HG03025 (cell line): ENCODE data around the gene CCL1.
"Not testable (repeated sequence)": the region's sequence is repeated elsewhere in the genome, so short reads cannot be mapped to it uniquely, and the experiment has no call there.

ENCODE experiments used
- ATAC-seq: cut with Tn5 transposase; IDR thresholded peaks from one replicate; pipeline ENCODE4 v1.9.1; 2021; ENCODE audit warnings: mild to moderate bottlenecking, moderate library complexity; ENCODE audit not compliant: unreplicated experiment, low FRiP score

CCL1 gene

DNA sequence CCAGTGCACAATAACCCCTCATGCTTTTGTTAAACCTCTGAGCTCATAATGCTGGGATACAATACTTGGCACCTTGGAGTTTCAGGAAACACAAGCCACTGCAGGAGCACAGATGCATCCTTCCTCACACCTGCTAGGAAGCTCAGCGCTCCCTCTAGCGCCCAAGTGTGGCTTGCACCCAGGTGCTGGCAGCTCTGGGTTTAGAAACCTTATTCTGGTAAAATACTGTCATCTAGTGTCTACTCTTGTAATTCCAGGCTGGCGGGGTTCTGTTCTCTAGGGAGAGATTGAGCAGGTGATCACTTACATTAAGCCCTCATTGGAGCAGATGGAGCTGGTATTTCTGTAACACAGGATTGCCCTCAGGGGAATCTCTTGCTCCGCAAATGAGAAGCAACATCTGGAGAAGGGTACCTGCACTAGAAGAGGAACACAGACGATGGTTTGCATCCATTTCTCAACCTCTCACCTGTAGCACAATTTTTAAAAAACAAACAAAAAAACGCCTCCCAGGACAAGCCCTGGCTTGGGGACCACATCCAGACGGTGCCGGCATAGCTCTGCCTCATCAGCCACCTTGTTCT, 1.5 kb downstream of the CCL1 start:
- no peak for ATAC-seq

DNA sequence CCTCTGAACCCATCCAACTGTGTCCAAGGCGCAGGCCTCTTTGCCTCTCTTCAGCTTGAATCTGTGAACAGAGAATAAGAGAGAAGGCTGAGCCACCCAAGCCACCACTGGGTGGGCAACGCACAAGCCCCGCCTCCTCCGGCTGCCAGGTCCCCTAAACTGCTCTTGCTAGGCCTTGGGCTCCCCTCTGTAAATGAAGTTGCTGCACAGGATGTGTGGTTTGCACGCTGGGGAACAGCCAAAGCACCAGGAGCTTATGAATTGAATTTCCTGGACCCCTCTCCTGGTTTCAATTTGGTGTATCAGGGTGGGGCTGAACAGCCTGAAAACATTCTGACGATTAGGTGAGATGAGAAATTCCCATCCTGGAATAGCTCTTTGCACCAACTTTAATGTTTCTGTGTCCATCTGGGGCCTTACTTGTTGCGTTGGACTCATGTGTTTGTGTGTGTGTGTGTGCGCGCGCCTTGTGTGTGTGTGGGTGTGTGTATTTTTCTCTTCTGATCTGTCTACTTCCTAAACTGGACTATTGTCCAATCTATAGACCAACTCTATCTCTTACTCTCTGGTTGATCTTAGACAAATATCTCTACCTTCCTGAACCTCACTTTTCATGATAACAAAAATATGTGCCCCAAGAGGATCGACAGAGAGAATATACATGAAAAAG, 2.3 kb downstream of the CCL1 start:
- ATAC-seq = no peak

DNA sequence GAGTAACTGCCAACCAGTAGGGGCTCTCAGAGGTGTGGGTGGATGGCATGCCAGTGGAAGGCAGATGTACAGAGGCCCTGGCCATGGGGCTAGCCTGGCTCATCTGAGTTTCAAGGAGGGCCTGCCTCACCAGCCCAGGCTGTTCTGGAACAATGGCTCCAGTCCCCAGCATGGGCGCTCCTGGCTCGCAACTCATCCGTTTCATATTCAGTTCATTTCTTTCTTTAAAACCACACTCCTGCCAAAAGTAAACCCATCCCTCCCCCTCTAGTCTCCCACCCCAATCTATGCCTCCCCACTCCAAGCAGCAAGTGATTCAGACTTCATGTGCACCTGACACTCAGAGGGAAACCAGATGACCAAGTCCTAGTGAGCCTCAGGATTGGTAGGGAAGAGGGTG, 4.4 kb downstream of the CCL1 start:
- no peak for ATAC-seq

DNA sequence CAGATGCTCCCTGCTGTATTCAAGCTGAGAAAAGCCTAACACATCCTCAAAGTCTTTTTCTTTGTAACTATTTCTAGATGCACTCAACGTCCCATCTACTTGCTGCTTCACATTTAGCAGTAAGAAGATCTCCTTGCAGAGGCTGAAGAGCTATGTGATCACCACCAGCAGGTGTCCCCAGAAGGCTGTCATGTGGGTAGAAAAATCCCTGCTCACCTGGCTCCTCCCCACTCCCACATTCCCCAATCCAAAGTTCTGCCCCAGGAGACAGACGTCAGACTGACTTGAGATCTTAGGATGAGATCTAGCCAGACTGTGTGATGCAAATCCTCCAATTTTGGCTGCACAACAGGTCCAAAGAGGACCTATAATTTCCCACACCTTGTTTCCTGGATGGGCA, 5.6 kb downstream of the CCL1 start:
- ATAC-seq = no peak

- no peak for ATAC-seq
Observed at GRCh38 chr17:34356194-34356593, 6.8 kb downstream of the CCL1 start, which contains the start of gene CCL13. CCL13 (plus strand) TSS chr17:34356480; CDS start chr17:34356527, 47 bp downstream.

DNA sequence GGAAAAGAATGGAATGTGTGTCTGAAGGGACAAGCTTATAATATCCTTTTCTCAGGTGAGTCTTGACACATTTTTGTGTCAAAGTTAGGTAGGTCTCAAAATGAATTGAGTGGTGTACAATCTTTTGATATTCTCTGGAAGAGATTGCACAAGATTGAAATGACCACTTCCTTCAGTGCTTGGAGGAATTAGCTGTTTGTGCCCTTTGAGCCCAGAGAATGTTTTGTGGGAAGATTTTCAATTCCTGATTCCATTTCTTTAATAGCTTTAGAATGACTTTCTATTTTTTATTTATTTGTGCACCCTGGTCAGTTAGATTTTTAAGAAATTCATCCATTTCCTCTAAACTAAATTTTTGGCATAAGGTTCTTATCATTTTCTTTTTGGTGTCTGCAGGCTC, 8.4 kb downstream of the CCL1 start:
- no peak for ATAC-seq

GRCh38 chr17:34352191-34352590, 10.8 kb downstream of the CCL1 start:
- no peak for ATAC-seq

DNA sequence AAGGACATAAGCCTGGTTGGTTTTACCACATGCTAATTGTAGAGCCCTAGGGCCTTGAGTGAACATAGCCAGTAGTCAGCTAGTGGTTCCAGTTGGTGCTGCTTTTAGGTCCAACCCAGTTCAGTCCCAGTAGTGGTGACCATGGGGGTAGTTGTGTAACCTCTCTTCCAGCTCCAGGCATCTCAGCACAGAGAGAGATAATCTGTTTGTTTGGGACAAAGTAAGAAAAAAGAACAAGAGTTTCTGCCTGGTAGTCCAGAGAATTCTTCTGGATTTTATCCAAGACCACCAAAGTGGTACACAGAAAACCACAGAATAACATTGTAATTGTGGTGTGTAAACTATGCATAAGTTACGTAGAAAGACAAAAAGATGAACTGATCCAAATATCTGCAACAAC, 11.9 kb downstream of the CCL1 start:
- no peak for ATAC-seq

GRCh38 chr17:34349751-34350150, 13.3 kb downstream of the CCL1 start:
- ATAC-seq = no peak

GRCh38 chr17:34347063-34347462, 16.0 kb downstream of the CCL1 start:
- no peak for ATAC-seq

DNA sequence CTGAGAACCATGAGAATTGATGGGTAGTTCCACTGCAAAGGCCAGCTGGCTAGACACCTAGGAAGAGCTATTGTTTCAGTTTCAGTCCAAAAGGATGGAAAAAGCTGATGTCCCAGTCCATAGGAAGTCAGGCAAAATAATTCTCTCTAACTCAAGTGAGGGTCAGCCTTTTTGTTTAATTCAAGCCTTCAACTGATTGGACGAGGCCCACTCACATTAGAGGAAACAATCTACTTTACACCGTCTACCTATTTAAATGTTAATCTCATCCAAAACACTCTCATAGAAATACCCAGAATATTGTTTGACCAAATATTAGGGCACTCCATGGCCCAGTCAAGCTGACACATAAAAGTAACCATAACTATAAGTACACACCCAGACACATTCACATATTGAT, 21.1 kb downstream of the CCL1 start:
- no peak for ATAC-seq

- no peak for ATAC-seq
Observed at GRCh38 chr17:34339138-34339770, 23.8 kb downstream of the CCL1 start.

- no peak for ATAC-seq
Observed at GRCh38 chr17:34337701-34338100, 25.3 kb downstream of the CCL1 start.

GRCh38 chr17:34327580-34327979, 35.5 kb downstream of the CCL1 start:
- ATAC-seq = not testable (repeated sequence)

GRCh38 chr17:34321964-34322363, 41.1 kb downstream of the CCL1 start:
- no peak for ATAC-seq

- ATAC-seq = no peak
Observed at GRCh38 chr17:34319039-34319483, 44.0 kb downstream of the CCL1 start, which contains the start of gene CCL8. CCL8 (plus strand) TSS chr17:34319435; CDS start chr17:34319502, 67 bp downstream.

DNA sequence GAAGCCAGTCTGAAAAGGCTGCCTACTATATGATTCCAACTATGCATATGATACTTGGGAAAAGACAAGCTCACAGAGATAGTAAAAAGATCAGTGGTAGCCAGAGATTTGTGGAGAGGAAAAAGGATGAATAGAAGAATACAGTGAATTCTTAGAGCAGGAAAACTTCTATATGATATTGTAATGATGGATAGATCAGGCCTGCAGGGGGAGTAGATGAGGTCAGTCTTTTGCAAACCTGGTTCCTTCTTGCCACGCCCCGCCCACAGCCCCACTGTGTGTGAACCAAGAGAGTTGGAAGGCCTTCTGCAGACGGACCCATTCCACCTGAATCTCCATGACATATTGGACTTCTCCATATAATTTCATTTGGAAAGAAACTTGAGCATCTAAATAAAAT, 44.6 kb downstream of the CCL1 start:
- no peak for ATAC-seq

- ATAC-seq = no peak
Observed at GRCh38 chr17:34314279-34314678, 48.8 kb downstream of the CCL1 start.

DNA sequence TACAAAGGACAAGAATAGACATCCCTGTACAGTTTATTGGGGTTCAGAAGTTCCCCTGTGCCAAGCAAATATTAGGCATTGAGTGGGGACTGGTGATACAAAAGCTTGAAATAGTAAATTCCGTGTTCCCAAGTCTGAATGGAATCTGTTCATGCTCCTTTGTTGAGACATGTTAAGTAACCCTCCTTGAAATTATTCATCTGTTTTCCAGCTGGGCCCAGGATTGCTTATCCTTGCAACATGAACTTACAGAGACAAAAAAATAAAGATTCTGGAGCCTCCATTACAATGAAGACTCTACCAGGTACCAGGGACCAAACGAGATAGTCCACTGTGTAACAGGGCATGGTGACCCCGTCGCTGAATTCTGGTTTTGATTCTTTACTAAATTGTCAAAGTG, 49.9 kb downstream of the CCL1 start:
- ATAC-seq = no peak

DNA sequence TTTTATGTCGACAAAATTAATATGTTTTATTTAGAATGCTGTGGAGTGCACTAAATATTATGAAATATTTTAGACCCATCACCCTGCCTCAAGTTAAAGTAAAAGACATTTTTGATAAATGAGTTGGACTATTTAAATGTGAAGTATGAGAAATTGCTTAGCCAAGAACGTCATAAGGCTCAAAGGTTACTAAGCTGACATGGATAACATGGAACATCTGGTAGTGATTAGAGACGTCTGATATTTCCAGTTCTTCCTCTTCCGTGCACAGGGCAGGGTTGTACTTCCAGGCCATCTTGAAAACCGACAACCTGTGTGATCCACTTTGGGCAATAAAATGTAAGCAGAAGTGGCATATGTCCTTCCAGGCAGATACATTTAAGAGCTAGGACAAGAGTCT, 51.0 kb downstream of the CCL1 start:
- ATAC-seq = no peak

- no peak for ATAC-seq
Observed at GRCh38 chr17:34311291-34311690, 51.7 kb downstream of the CCL1 start.
